GM10248 (cell line): Measurements from ENCODE around the gene KRTAP21-3.
"Not testable (repeated sequence)": the region's sequence is repeated elsewhere in the genome, so short reads cannot be mapped to it uniquely, and the experiment has no call there.

Source experiments
- CTCF ChIA-PET: fragments of 300-600 bp; sonication (Branson Sonifier 250); formaldehyde crosslinking; extraction: SDS; loops from one replicate; lab custom pipeline; 2021; ENCODE audit warnings: antibody characterized with exemption; lab: Yijun Ruan, JAX
- POLR2A ChIA-PET: fragments of 350-650 bp; sonication (Branson Sonifier 250); formaldehyde crosslinking; extraction: SDS; loops from one replicate; lab custom pipeline; 2020; ENCODE audit warnings: antibody characterized with exemption; lab: Yijun Ruan, JAX
- DNase-seq: peaks from one replicate; pipeline ENCODE4 v3.0.0; 2012; ENCODE audit errors: extremely low spot score
- TF ChIP-seq, protein P1 (sequence below): IDR thresholded peaks from 2 replicates; pipeline ENCODE4 v1.5.1; 2012; ENCODE audit warnings: mild to moderate bottlenecking, low read depth; ENCODE audit errors: extremely low read depth, missing control alignments, control extremely low read depth

Gene KRTAP21-3, protein sequence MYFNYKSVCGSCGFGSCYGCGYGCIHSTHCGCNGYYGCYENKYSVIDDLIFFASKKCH

DNA sequence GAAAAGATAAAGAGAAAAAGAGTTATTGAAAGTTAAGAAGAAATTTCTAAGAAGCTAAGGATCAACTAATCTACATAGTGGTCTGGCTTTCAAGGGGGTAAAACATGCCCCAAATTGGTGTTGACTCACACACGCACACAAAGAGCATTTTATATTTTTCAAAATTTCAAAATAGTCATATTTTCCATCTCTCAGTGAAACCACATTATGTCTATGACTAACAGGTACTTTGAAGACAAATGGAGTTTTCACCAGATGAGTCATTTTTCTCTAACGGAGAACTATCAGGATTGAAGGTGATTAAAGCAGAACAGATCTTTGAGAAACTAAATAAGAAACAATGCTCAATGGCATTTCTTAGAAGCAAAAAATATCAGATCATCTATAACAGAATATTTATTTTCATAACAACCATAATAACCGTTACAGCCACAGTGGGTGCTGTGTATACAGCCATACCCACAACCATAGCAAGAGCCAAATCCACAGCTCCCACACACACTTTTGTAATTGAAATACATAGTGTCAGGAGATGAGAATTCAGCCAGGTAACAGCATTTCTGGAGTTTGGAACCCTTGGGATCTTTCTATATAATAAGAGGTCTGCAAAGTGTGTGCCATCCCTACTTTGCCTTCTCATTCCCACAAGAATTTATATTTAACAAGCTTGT lies at the start of gene KRTAP21-3:
Gene KRTAP21-3 (minus strand): TSS at position 539 of the 671 bp plus-strand sequence. CDS start 18 bp downstream, at position 521.
- no peak for DNase-seq
- TF ChIP-seq, protein P1, sequence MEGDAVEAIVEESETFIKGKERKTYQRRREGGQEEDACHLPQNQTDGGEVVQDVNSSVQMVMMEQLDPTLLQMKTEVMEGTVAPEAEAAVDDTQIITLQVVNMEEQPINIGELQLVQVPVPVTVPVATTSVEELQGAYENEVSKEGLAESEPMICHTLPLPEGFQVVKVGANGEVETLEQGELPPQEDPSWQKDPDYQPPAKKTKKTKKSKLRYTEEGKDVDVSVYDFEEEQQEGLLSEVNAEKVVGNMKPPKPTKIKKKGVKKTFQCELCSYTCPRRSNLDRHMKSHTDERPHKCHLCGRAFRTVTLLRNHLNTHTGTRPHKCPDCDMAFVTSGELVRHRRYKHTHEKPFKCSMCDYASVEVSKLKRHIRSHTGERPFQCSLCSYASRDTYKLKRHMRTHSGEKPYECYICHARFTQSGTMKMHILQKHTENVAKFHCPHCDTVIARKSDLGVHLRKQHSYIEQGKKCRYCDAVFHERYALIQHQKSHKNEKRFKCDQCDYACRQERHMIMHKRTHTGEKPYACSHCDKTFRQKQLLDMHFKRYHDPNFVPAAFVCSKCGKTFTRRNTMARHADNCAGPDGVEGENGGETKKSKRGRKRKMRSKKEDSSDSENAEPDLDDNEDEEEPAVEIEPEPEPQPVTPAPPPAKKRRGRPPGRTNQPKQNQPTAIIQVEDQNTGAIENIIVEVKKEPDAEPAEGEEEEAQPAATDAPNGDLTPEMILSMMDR = no peak
- ChIA-PET POLR2A (no interaction called here), CTCF (no interaction called here)

DNA sequence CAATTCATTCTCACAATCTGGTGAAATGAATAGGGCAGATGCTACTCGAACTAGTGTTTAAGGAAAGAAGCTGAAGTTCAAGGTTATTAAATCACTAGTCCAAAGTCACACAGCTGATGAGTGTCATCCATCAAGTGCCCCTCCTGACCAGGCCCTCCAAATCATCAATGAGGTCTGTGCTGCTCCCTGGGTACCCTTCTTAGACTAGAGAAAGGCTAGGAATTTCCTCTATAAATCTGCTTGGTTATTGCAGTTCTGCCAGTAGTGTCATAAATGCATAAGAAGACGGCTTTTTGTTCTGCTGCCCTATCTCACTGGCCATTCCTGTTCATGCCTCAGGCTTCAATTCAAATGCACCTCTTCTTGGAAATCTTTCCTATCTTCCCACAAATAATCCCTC lies 42.2 kb upstream of the KRTAP21-3 start:
- no peak for DNase-seq
- ChIA-PET CTCF (no interaction called here), POLR2A (no interaction called here)
- TF ChIP-seq, protein P1 = no peak

DNA sequence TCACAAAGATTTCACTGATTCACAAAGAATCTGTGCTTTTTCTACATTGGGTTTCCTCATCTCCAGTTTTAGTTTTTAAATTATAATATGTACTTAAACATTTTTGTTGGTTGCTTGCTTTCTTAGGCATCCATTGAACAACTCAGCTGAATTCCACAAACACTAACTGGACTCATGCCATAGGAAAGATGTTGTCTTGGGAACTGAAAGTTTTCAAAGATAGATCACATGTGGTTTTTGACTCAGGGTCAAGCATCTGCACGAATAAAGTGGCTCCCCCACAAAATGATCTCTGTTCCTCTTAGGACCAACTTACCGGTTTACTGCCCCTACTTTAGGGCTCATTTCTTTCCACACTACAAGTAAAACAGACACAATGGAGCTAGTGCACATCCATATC lies 39.7 kb upstream of the KRTAP21-3 start:
- DNase-seq = no peak
- TF ChIP-seq, protein P1 = no peak
- POLR2A ChIA-PET = no interaction called here
- CTCF ChIA-PET = no interaction called here

DNA sequence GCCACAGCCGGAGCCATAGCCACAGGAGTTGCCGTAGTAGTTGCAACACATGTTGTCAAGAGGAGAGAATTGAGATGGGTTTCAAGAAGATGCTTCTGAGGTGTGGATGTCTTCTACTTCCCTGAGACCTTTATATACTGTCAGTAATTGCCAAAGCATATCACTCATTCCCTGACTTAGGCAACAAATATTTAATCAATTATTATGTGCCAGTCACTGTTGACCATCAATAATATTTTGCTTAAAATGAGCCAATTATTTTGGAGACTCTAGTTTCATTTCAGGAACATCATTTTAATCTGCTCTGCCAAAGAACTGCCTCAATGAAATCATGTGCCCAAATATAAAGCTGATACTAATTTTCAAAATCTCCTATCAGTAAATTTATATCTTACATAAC lies 36.8 kb upstream of the KRTAP21-3 start, which contains the start of gene KRTAP21-1:
Gene KRTAP21-1 (minus strand): TSS at position 101 of the 400 bp plus-strand sequence. CDS start 50 bp downstream, at position 51.
- POLR2A ChIA-PET, CTCF ChIA-PET, DNase-seq: not testable (repeated sequence)

DNA sequence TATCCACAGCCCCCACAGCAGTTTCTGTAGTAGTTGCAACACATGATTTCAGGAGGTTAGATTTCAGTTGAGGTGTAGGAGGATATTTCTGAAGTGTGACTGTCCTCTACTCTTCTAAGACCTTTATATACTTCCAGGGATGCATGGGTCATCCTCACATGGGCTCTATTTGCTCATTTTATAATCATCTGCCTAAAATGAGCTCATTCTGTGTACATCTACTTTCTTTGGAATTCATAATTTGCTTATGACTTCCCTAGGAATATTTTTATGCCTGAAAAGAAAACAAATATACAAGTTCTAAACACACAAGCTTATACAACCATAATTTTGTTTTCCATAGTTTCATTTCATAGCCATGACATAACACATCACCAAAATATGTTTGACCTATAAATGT lies 28.6 kb upstream of the KRTAP21-3 start, which contains the start of gene KRTAP21-2:
Gene KRTAP21-2 (minus strand): TSS at position 101 of the 400 bp plus-strand sequence. CDS start 57 bp downstream, at position 44.
- ChIA-PET CTCF (no interaction called here), POLR2A (no interaction called here)
- DNase-seq = no peak
- TF ChIP-seq, protein P1 = no peak

DNA sequence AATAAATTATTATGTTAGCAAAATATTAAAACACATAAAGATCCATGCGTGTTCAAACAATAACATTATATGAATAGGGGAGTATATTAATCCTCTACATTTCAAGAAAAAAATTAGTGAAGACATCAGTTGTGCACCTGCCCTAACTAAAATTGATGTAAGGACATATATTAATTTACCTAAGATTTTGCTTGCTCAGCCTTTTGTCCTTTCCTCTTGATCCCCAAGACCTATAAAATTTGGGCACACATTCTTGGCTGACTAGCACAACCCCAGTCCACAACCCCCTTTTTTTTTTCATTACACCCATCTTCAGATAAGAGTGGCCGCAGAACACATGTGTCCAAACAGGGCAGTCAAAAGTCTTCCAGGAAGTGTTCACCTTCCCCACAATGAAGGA lies 21.9 kb upstream of the KRTAP21-3 start:
- ChIA-PET POLR2A (no interaction called here), CTCF (no interaction called here)
- no peak for DNase-seq
- TF ChIP-seq, protein P1 = no peak

DNA sequence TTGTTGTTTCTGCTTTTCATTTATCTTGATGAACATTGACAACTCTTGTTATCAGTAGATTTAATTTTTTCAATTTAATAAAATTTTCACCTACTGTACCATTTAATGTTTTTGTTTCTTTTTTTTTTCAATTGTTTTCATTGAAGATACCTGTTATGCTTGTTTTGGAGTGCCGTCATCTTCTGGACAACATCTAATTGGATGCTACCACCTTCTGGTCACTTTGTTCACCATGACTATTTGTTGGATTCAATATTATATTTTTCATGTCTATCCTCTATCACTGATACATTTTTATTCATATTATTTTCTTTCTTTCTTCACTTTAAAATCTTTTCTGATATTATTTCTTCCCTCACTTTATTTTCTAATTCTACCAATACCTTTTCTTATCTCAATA lies 14.4 kb upstream of the KRTAP21-3 start:
- POLR2A ChIA-PET = no interaction called here
- CTCF ChIA-PET = no interaction called here
- DNase-seq = no peak
- TF ChIP-seq, protein P1 = no peak
